HCT116 (cell line): ENCODE results near the gene ACOXL. TPM values are rescaled to one million over a fixed set of nuclear protein-coding genes. Genes with fewer than 3 reads are reported as not detected.

Experiments used
- ATAC-seq: fragments of 200-7000 bp; cut with Tn5 transposase; 2 replicates; pipeline ENCODE4 v1.9.1; 2020; ENCODE audit warnings: mild to moderate bottlenecking, moderate library complexity
- BruUV-seq: library from RNA; stranded (reverse); fragments of 400-500 nt; replicated peaks from 2 replicates; lab custom pipeline; 2021; lab: Mats Ljungman, UMichigan
- CTCF ChIA-PET: fragments of 300-600 bp; sonication (Branson Sonifier 250); formaldehyde crosslinking; loops from one replicate; lab custom pipeline; 2021; ENCODE audit warnings: antibody characterized with exemption; lab: Charles Lee
- POLR2A ChIA-PET: fragments of 300-600, 350-600 bp; sonication (Branson Sonifier 250); formaldehyde crosslinking; loops from one replicate; lab custom pipeline; 2021; ENCODE audit warnings: antibody characterized with exemption; lab: Charles Lee
- RAD21 ChIA-PET, 2 experiments: fragments of 300-600 bp; sonication (Branson Sonifier 250); formaldehyde crosslinking; loops; one replicate each; lab custom pipeline; 2023; ENCODE audit warnings: low total read pairs in 2 of 2; ENCODE audit not compliant: uncharacterized antibody in 2 of 2, unreplicated experiment in 2 of 2, low non-redundant PET in 1 of 2; lab: Charles Lee
- DNase-seq: peaks from one replicate; pipeline ENCODE4 v3.0.0-alpha.2; 2010; ENCODE audit warnings: low read depth, low spot score
- H2AFZ ChIP-seq: fragments of 200-600 bp; shearing (Covaris generic), sonication (generic); 2 replicates; pipeline ENCODE4 v1.6.1; 2017; ENCODE audit warnings: low read depth, mixed run types, mixed read lengths, antibody characterized with exemption, low read length; ENCODE audit not compliant: poor library complexity, severe bottlenecking
- H3K27ac ChIP-seq: 2 replicates; pipeline ENCODE4 v1.5.1; 2012; ENCODE audit warnings: low read depth, low read length
- H3K27me3 ChIP-seq: fragments of 200-600 bp; sonication (generic); 2 replicates; pipeline ENCODE4 v1.6.1; 2016; ENCODE audit warnings: mixed run types, low read length, mixed read lengths; ENCODE audit not compliant: insufficient read depth
- H3K36me3 ChIP-seq, 2 experiments: fragments of 200-500 bp in 1 of 2; fragments of 200-600 bp in 1 of 2; sonication (Bioruptor generic) in 1 of 2; sonication (generic) in 1 of 2; 2 replicates each; pipeline versions ENCODE4 v1.5.1 to v1.6.1; 2014 to 2016; ENCODE audit warnings: low read length in 2 of 2, inconsistent platforms in 1 of 2, mixed read lengths in 1 of 2, mixed run types in 1 of 2; ENCODE audit not compliant: insufficient read depth in 2 of 2, control insufficient read depth in 1 of 2
- H3K4me1 ChIP-seq, 2 experiments: fragments of 200-600 bp in 1 of 2; sonication (generic) in 1 of 2; 2 replicates each; pipeline versions ENCODE4 v1.5.1 to v1.6.1; 2012 to 2017; ENCODE audit warnings: low read length in 2 of 2, inconsistent platforms in 1 of 2, mild to moderate bottlenecking in 1 of 2, mixed read lengths in 1 of 2, mixed run types in 1 of 2, moderate library complexity in 1 of 2; ENCODE audit not compliant: insufficient read depth in 2 of 2, control insufficient read depth in 1 of 2
- H3K4me2 ChIP-seq: fragments of 200-600 bp; sonication (generic); 2 replicates; pipeline ENCODE4 v1.6.1; 2017; ENCODE audit warnings: mixed run types, low read length, mixed read lengths
- H3K4me3 ChIP-seq, 2 experiments: fragments of 200-600 bp in 1 of 2; sonication (generic) in 1 of 2; replicated peaks in 1 of 2; 2 replicates each; pipeline ENCODE4 v1.5.1; 2011 to 2016; ENCODE audit warnings: low read length in 2 of 2, control low read depth in 1 of 2, low read depth in 1 of 2, mild to moderate bottlenecking in 1 of 2, mixed read lengths in 1 of 2, mixed run types in 1 of 2
- H3K79me2 ChIP-seq: fragments of 200-600 bp; sonication (generic); 2 replicates; pipeline ENCODE4 v1.6.1; 2017; ENCODE audit warnings: mild to moderate bottlenecking, mixed run types, low read length, moderate library complexity, mixed read lengths; ENCODE audit not compliant: insufficient read depth
- H3K9ac ChIP-seq: fragments of 200-600 bp; sonication (generic); 2 replicates; pipeline ENCODE4 v1.6.1; 2016; ENCODE audit warnings: low read length, mixed read lengths
- H3K9me2 ChIP-seq: fragments of 200-600 bp; sonication (generic), shearing (Covaris generic); 2 replicates; pipeline ENCODE4 v1.6.1; 2017; ENCODE audit warnings: mixed run types, mild to moderate bottlenecking, moderate library complexity; ENCODE audit not compliant: insufficient read depth
- H3K9me3 ChIP-seq, 2 experiments: fragments of 200-500 bp in 1 of 2; fragments of 200-600 bp in 1 of 2; sonication (Bioruptor generic) in 1 of 2; sonication (generic) in 1 of 2; 2 replicates each; pipeline ENCODE4 v1.6.1; 2014 to 2017; ENCODE audit warnings: low read length in 2 of 2, mixed read lengths in 2 of 2, inconsistent platforms in 1 of 2, low read depth in 1 of 2, mild to moderate bottlenecking in 1 of 2, mixed run types in 1 of 2, moderate library complexity in 1 of 2; ENCODE audit not compliant: control insufficient read depth in 1 of 2, insufficient read depth in 1 of 2
- H4K20me1 ChIP-seq: fragments of 200-600 bp; sonication (generic), shearing (Covaris generic); 2 replicates; pipeline ENCODE4 v1.6.1; 2017; ENCODE audit warnings: mixed run types, mild to moderate bottlenecking, moderate library complexity; ENCODE audit not compliant: insufficient read depth
- CBX3 ChIP-seq: IDR thresholded peaks from 2 replicates; pipeline ENCODE4 v1.6.1; 2012; ENCODE audit warnings: low read depth
- EGR1 ChIP-seq: IDR thresholded peaks from 2 replicates; pipeline ENCODE4 v1.6.1; 2012; ENCODE audit warnings: low read depth
- ELF1 ChIP-seq: IDR thresholded peaks from 2 replicates; pipeline ENCODE4 v1.6.1; 2012; ENCODE audit warnings: low read depth, borderline replicate concordance
- EZH2phosphoT487 ChIP-seq: fragments of 200-600 bp; IDR thresholded peaks from 2 replicates; pipeline ENCODE4 v1.6.1; 2018; ENCODE audit warnings: antibody characterized with exemption, borderline replicate concordance
- FOSL1 ChIP-seq: IDR thresholded peaks from 2 replicates; pipeline ENCODE4 v1.6.1; 2012; ENCODE audit warnings: low read depth
- JUND ChIP-seq: IDR thresholded peaks from 2 replicates; pipeline ENCODE4 v1.6.1; 2012
- POLR2AphosphoS5 ChIP-seq: IDR thresholded peaks from 2 replicates; pipeline ENCODE4 v1.6.1; 2011; ENCODE audit warnings: mild to moderate bottlenecking, low read depth, low read length, moderate library complexity
- SIN3A ChIP-seq: IDR thresholded peaks from 2 replicates; pipeline ENCODE4 v1.6.1; 2012; ENCODE audit warnings: low read depth
- TCF7L2 ChIP-seq: IDR thresholded peaks from 2 replicates; pipeline ENCODE4 v1.7.0; 2011; ENCODE audit warnings: borderline replicate concordance, inconsistent platforms; ENCODE audit not compliant: insufficient read depth, insufficient read length; ENCODE audit errors: extremely low read depth
- YY1 ChIP-seq: IDR thresholded peaks from 2 replicates; pipeline ENCODE4 v1.6.1; 2011; ENCODE audit warnings: low read length, low read depth, moderate library complexity, mild to moderate bottlenecking; ENCODE audit not compliant: insufficient replicate concordance; ENCODE audit errors: extremely low read depth
- ZFX ChIP-seq: fragments of 450-650 bp; IDR thresholded peaks from 2 replicates; pipeline ENCODE4 v1.6.1; 2017
- ZNF274 ChIP-seq: fragments of 200-500 bp; sonication (Bioruptor generic); IDR thresholded peaks from 2 replicates; pipeline ENCODE4 v1.6.1; 2014; ENCODE audit warnings: mild to moderate bottlenecking, low read depth, low read length, inconsistent platforms
- intact Hi-C: fragments of 100-400 bp; cut with micrococcal nuclease; formaldehyde crosslinking; loops from 2 replicates; pipeline ENCODE4 v1.10.0; 2022
- total RNA-seq: library from RNA; stranded (reverse); gene quantifications from one replicate; pipeline ENCODE4 v1.2.1, GENCODE V29; 2021; ENCODE audit not compliant: unreplicated experiment
- TF ChIP-seq, protein P1 (sequence below): IDR thresholded peaks from 2 replicates; pipeline ENCODE4 v1.6.1; 2012
- TF ChIP-seq, protein P2 (sequence below): IDR thresholded peaks from 2 replicates; pipeline ENCODE4 v1.6.1; 2012; ENCODE audit warnings: low read depth
- TF ChIP-seq, protein P3 (sequence below): IDR thresholded peaks from 2 replicates; pipeline ENCODE4 v1.6.1; 2012

Gene ACOXL
- total RNA-seq, 1 experiment from 2014 or later, result 5.5 TPM

DNA sequence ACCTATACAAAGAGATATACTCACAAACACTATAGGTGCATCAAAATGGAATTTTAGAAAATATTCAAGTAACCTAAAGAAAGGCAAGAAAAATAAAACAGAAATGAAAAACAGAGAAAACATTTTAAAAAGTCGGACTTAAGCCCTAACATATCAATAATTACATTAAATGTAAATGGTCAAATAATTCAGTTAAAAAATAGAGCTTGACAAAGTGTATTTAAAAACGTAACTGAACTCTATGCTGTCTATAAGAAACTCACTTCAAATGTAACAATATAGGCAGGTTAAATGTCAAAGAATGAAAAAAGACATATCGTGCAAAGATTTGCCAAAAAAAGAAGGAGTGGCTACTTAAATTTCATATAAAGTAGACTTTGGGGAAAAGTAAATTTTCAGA is 163.9 kb downstream of the ACOXL start:
- DNase-seq, result no peak
- no TSS peak for BruUV-seq
- no peaks in the 10 kb centered on the region for H3K27me3 ChIP-seq
- no peaks in the 10 kb centered on the region for H3K9me2 ChIP-seq
- H3K4me1 ChIP-seq, result no peaks in the 10 kb centered on the region
- no peaks in the 10 kb centered on the region for H3K36me3 ChIP-seq
- no peaks in the 10 kb centered on the region for H3K9me3 ChIP-seq
- ChIA-PET POLR2A (no interaction called here), RAD21 (no interaction called here), CTCF (no interaction called here)
- H3K4me3 ChIP-seq, result no peak overlapping the region
- no peak overlapping the region for H2AFZ ChIP-seq
- H3K4me2 ChIP-seq, result no peak overlapping the region
- intact Hi-C loops, result no loop called here
- H3K79me2 ChIP-seq, result no peaks in the 10 kb centered on the region
- no peaks in the 10 kb centered on the region for H4K20me1 ChIP-seq
- no peak overlapping the region for H3K27ac ChIP-seq
- TF ChIP-seq ZFX (no peak), POLR2AphosphoS5 (no peak), JUND (no peak), FOSL1 (no peak)
- TF ChIP-seq, protein P1, sequence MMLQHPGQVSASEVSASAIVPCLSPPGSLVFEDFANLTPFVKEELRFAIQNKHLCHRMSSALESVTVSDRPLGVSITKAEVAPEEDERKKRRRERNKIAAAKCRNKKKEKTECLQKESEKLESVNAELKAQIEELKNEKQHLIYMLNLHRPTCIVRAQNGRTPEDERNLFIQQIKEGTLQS, result no peak
- H3K9ac ChIP-seq, result no peak overlapping the region
- no peak for ATAC-seq

DNA sequence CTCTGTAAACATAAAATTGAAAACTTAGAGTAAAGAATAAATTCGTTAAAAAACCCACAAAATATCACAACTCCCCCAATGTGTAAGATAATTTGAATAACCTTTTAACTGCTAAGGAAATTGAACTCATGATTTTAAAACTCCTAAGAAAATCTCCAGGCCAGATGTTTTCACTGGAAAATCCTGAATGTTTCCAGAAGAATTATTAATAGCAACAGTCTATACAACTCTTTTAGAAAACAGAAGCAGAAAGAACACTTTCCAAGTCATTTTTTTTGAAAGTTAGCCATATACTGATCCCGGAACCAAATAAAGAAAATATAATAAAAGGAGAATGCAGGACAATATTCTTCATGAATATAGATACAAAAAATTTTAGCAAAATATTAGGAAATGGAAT is 165.6 kb downstream of the ACOXL start:
- no peaks in the 10 kb centered on the region for H3K9me3 ChIP-seq
- no peaks in the 10 kb centered on the region for H3K36me3 ChIP-seq
- H3K9ac ChIP-seq, result no peak overlapping the region
- ChIA-PET RAD21 (no interaction called here), CTCF (no interaction called here), POLR2A (no interaction called here)
- H3K27me3 ChIP-seq, result no peaks in the 10 kb centered on the region
- no TSS peak for BruUV-seq
- no peaks in the 10 kb centered on the region for H3K79me2 ChIP-seq
- intact Hi-C loops, result no loop called here
- no peaks in the 10 kb centered on the region for H3K4me1 ChIP-seq
- no peaks in the 10 kb centered on the region for H4K20me1 ChIP-seq
- H3K9me2 ChIP-seq, result no peaks in the 10 kb centered on the region
- H3K4me3 ChIP-seq, result no peak overlapping the region
- H2AFZ ChIP-seq, result no peak overlapping the region
- H3K27ac ChIP-seq, result no peak overlapping the region
- no peak for ATAC-seq
- DNase-seq, result no peak
- H3K4me2 ChIP-seq, result no peak overlapping the region
- no peak for TF ChIP-seq EZH2phosphoT487
- TF ChIP-seq, protein P1, result no peak
- no peak for TF ChIP-seq CBX3
- TF ChIP-seq EGR1, result no peak
- TF ChIP-seq, protein P2, sequence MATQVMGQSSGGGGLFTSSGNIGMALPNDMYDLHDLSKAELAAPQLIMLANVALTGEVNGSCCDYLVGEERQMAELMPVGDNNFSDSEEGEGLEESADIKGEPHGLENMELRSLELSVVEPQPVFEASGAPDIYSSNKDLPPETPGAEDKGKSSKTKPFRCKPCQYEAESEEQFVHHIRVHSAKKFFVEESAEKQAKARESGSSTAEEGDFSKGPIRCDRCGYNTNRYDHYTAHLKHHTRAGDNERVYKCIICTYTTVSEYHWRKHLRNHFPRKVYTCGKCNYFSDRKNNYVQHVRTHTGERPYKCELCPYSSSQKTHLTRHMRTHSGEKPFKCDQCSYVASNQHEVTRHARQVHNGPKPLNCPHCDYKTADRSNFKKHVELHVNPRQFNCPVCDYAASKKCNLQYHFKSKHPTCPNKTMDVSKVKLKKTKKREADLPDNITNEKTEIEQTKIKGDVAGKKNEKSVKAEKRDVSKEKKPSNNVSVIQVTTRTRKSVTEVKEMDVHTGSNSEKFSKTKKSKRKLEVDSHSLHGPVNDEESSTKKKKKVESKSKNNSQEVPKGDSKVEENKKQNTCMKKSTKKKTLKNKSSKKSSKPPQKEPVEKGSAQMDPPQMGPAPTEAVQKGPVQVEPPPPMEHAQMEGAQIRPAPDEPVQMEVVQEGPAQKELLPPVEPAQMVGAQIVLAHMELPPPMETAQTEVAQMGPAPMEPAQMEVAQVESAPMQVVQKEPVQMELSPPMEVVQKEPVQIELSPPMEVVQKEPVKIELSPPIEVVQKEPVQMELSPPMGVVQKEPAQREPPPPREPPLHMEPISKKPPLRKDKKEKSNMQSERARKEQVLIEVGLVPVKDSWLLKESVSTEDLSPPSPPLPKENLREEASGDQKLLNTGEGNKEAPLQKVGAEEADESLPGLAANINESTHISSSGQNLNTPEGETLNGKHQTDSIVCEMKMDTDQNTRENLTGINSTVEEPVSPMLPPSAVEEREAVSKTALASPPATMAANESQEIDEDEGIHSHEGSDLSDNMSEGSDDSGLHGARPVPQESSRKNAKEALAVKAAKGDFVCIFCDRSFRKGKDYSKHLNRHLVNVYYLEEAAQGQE, result no peak
- no peak for TF ChIP-seq YY1
- no peak for TF ChIP-seq ZNF274
- TF ChIP-seq, protein P3, sequence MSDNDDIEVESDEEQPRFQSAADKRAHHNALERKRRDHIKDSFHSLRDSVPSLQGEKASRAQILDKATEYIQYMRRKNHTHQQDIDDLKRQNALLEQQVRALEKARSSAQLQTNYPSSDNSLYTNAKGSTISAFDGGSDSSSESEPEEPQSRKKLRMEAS, result no peak
- TF ChIP-seq FOSL1, result no peak
- TF ChIP-seq TCF7L2, result no peak
- TF ChIP-seq SIN3A, result no peak
- no peak for TF ChIP-seq ELF1
